NK-92 treated with Interleukin-12 subunit alpha and Interleukin-12 subunit beta, amount 100 ng/mL, for 24 hours (cell line): ENCODE measurements around the gene NUCB1.
"Not testable (repeated sequence)": the region's sequence is repeated elsewhere in the genome, so short reads cannot be mapped to it uniquely, and the experiment has no call there.

Source experiments
- DNase-seq: peaks from one replicate; lab custom pipeline; 2025; lab: John Stamatoyannopoulos, UW

NUCB1 gene

GRCh38 chr19:48906324-48906723 is 6.2 kb downstream of the NUCB1 start:
- no peak for DNase-seq

GRCh38 chr19:48907671-48908070 is 7.6 kb downstream of the NUCB1 start:
- no peak for DNase-seq

GRCh38 chr19:48909424-48910077 is 9.4 kb downstream of the NUCB1 start:
- DNase-seq: not testable (repeated sequence)

DNA sequence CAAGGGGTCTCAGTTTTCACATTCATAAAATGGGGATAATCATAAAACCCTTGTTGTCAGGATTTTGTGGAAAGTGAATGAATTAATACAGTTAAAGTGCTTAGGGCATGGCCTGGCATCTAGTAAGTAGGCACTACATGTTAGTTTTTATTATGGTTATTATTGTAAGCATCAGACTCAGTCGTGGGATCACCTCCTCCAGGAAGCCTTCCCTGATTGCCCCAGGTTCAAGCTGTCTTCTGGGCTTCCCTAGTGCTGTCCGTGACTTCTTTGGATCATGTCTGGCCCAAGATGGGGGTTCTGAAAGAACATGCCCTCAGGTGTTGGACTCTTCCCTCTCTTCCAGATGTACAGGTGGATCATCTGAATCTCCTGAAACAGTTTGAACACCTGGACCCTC is 10.7 kb downstream of the NUCB1 start:
- no peak for DNase-seq

DNA sequence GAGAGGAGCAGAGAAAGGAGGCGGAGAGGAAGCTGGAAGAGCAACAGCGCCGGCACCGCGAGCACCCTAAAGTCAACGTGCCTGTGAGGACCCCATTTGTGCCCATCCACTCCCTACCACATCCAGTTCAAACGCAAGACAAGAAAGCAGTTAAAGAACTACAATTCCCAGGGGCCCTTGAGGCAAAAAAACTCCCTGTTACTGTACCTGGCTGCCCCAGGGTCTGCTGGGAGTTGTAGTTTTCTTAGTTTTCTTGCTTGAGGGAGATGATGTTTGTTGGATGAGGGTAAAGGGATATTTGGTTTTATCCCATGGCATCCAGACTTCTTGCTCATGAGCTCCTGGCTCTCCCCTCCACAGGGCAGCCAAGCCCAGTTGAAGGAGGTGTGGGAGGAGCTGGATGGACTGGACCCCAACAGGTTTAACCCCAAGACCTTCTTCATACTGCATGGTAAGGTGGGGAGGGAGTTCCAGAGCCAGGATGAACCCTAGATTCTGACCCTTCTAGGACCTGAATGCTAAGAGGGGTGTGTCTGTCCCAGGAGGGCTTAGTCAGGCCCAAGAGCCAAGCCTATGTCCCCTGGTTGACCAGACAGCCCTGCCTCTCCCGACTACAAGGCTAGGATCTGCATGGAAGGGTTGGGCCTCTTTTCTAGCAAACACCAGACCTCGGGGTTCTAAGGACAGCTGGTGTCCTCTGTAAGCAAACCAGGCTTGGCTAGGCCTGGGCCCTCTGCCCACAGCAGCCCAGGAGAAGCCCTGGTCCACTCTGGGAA is 13.2 kb downstream of the NUCB1 start:
- DNase-seq: no peak

DNA sequence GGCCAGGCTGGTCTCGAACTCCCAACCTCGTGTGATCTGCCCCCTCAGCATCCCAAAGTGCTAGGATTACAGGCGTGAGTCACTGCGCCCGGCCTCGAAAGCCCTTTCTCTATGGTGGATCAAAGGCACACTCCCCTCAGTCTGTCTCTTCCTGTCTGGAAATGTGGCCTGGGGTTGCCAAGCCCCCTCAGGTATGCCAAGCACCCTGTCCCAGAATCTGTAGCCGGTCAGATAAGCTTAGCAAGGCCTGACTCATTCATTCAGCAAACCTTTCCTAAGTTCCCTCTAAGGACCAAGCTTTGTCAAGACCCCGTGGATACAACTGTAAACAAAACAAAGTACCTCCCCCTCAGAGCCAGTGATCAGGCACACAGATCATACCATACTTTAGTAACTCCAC is 14.1 kb downstream of the NUCB1 start:
- no peak for DNase-seq

- no peak for DNase-seq
Measured at GRCh38 chr19:48915757-48916156, 15.6 kb downstream of the NUCB1 start.

GRCh38 chr19:48918071-48918470 is 18.0 kb downstream of the NUCB1 start:
- DNase-seq: no peak

DNA sequence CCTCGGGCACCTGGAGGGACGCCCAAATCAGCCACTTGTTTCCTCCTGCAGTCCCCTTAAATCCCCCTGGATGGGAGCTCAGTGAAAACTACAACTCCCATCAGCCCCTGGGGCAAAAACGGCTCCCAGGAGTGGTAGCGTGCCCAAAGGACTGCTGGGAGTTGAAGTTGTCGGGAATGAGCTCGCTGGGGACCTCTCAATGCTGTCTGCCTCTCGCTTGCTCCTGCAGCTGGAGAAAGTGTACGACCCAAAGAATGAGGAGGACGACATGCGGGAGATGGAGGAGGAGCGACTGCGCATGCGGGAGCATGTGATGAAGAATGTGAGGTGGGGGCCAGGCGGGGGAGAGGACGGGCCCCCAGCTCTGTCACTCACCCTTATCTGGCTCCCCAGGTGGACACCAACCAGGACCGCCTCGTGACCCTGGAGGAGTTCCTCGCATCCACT is 18.7 kb downstream of the NUCB1 start:
- DNase-seq: no peak

DNA sequence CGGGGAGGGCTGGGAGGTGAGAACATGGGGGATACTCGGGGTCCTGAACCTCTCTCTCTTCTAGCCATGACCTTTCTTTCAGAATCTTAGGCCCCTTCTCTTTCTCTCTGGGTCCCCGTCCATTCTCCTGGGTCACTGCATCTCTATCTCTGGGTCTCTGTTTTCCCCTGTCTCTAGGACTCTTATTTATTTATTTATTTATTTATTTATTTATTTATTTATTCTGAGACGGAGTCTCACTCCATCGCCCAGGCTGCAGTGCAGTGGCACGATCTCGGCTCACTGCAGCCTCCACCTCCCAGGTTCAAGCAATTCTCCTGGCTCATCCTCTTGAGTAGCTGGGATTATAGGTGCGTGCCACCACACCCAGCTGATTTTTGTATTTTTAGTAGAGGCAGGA is 19.2 kb downstream of the NUCB1 start:
- DNase-seq: not testable (repeated sequence)

DNA sequence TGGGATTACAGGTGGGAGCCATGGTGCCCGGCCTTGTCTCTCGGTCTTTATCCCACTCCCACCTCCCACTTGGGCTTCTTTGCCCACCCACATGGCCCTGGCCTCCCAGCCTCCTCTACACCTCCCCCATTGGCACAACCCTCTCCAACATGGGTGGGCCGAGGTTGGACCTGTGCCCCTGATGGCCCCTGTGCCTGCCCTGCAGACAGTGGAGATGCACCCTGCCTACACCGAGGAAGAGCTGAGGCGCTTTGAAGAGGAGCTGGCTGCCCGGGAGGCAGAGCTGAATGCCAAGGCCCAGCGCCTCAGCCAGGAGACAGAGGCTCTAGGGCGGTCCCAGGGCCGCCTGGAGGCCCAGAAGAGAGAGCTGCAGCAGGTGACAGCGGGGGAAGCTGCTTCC is 20.8 kb downstream of the NUCB1 start:
- no peak for DNase-seq

DNA sequence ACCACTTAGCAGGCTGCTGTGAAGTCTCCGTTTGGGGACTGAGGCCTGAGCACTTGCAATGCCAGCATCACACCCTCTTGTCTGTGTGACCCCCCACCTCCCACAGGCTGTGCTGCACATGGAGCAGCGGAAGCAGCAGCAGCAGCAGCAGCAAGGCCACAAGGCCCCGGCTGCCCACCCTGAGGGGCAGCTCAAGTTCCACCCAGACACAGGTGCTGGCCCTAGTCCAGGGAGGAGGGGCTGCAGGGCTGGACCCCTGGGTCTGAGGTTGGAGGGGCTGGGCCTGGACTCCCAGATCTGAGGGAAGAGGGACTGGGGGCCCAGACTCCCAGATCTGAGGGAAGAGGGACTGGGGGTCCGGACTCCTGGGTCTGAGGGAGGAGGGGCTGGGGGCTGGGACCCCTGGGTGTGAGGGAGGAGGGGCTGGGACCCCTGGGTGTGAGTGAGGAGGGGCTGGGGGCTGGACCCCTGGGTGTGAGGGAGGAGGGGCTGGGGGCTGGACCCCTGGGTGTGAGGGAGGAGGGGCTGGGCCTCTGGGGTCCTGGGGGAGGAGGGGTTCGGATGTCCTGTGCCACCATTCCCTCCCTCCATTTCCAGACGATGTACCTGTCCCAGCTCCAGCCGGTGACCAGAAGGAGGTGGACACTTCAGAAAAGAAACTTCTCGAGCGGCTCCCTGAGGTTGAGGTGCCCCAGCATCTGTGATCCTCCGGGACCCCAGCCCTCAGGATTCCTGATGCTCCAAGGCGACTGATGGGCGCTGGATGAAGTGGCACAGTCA is 21.8 kb downstream of the NUCB1 start:
- no peak for DNase-seq

- DNase-seq: no peak
Measured at GRCh38 chr19:48922548-48923490, 22.7 kb downstream of the NUCB1 start.

DNA sequence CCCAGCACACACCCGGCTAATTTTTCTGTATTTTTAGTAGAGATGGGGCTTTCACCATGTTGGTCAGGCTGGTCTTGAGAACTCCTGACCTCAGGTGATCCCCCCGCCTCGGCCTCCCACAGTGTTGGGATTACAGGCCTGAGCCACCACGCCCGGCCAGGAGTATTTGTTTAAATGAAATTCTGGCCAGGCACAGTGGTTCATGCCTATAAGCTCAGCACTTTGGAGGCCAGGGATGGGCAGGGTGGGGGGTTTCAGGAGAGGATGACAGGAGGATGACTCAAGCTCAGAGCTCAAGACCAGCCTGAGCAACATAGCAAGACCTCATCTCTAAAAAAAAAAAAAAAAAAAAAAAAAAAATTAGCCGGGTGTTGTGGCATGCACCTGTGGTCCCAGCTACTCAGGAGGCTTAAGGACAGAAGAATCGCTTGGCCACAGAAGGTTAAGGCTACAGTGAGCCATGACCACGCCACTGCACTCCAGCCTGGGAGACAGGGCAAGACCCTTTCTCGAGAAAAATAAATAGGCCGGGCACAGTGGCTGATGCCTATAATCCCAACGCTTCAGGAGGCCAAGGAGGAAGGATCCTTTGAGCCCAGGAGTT is 25.2 kb downstream of the NUCB1 start:
- no peak for DNase-seq

- not testable (repeated sequence) for DNase-seq
Measured at GRCh38 chr19:48925890-48926289, 25.8 kb downstream of the NUCB1 start.

DNA sequence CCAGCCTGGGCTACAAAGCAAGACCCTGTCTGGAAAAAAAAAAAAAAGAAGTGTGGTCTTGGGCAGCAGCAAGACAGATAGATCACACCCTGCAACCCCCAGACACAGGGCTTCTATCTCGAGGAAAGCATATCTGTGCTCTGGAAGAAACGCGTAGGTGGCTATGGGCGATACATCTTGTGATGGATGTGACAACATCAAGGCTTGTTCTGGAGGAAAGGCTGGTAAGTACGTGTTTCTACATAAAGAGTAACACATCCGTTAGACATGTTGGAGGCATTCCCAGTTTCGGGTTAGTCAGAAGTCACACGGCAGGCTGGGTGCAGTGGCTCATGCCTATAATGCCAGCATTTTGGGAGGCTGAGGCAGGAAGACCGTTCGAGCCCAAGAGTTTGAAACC is 26.8 kb downstream of the NUCB1 start:
- no peak for DNase-seq

DNA sequence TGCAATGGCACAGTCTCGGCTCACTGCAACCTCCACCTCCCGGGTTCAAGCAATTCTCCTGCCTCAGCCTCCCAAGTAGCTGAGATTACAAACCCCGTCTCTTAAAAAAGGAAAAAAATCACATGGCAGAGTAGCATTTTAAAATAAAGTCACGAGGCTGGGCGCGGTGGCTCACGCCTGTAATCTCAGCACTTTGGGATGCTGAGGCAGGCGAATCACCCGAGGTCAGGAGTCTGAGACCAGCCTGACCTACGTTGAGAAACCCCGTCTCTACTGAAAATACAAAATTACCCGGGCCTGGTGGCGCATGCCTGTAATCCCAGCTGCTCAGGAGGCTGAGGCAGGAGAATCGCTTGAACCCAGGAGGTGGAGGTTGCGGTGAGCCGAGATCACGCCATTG is 27.6 kb downstream of the NUCB1 start:
- not testable (repeated sequence) for DNase-seq

DNA sequence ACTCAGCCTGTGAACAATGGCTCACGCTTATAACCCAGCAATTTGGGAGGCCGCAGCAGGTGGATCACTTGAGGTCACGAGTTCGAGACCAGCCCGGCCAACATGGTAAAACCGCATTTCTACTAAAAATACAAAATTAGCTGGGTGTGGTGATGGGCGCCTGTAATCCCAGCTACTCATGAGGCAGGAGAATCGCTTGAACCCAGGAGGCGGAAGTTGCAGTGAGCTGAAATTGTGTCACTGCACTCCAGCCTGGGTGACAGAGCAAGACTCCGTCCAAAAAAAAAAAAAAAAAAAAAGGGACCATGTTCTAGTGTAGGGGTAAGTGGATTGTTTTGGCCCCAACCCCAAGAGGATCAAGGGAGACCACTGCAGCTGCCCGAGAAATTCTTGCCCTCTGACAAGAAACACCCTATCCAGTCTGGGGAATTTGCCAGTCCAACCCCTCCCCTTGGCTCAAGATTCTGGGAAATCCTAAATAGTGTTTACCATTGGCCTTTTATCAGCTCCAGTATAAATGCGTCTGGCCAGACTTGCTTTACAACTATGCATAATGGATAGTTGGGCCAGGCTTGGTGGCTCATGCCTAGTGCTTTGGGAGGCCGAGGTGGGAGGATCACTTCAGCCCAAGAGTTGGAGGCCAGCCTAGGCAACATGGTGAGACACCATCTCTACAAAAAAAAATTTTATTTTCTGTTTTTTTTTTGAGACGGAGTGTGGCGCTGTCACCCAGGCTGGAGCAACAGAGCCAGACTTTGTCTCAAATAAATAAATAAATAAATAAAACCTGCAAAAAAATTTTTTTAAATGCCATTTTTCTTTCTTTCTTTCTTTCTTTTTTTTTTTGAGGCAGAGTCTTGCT is 28.3 kb downstream of the NUCB1 start:
- DNase-seq: no peak

- no peak for DNase-seq
Measured at GRCh38 chr19:48933382-48933932, 33.3 kb downstream of the NUCB1 start, which contains the start of gene DHDH. TSS of gene DHDH (plus strand) at chr19:48933699. CDS start at chr19:48933722, 23 bp downstream.

DNA sequence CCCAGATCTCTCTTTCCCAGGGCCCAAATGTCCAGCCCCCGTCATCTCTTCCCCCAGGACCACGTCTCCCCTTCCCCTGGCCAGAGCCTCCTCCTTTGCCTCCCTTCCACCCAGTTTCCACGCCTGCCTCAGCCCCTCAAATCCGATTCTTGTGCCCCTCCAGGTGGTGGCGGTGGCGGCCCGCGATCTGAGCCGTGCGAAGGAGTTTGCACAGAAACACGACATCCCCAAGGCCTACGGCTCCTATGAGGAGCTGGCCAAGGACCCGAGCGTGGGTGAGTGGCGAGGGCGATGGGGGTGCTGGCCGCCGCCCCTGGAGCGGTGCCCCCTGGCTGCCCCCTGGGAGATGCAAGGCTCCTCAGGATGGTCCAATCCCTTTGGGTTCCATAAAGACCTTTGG is 34.7 kb downstream of the NUCB1 start:
- DNase-seq: no peak
